Stimulated activated memory B cell treated with anti-CD40 and anti-IgM and Interleukin-4, amounts not matched to agents 10 μg/mL and 1 μg/mL and 100 μg/mL, for 72 hours (primary cell): ENCODE results near the gene CALR3.
"Not testable (repeated sequence)": the region's sequence is repeated elsewhere in the genome, so short reads cannot be mapped to it uniquely, and the experiment has no call there.

Experiments used
- ATAC-seq: fragments of 150-1000 bp; cut with Tn5 transposase; 2 replicates; pipeline ENCODE4 v1.10.0; 2021
- H3K27ac Mint-ChIP-seq: one replicate; pipeline ENCODE4 v1.8.0; 2022; ENCODE audit warnings: mild to moderate bottlenecking, mixed read lengths
- H3K27me3 Mint-ChIP-seq: one replicate; pipeline ENCODE4 v1.8.0; 2022; ENCODE audit warnings: mixed read lengths
- H3K36me3 Mint-ChIP-seq: one replicate; pipeline ENCODE4 v1.8.0; 2022; ENCODE audit warnings: mixed read lengths
- H3K4me1 Mint-ChIP-seq: one replicate; pipeline ENCODE4 v1.8.0; 2022; ENCODE audit warnings: mixed read lengths
- H3K4me3 Mint-ChIP-seq: one replicate; pipeline ENCODE4 v1.8.0; 2022; ENCODE audit warnings: mild to moderate bottlenecking, moderate library complexity, mixed read lengths
- H3K9me3 Mint-ChIP-seq: one replicate; pipeline ENCODE4 v1.8.0; 2022; ENCODE audit warnings: mixed read lengths

Gene CALR3

GRCh38 chr19:16473875-16474392 is 22.0 kb downstream of the CALR3 start:
- Mint-ChIP-seq H3K27me3 (no peaks in the 10 kb centered on the region), H3K9me3 (no peaks in the 10 kb centered on the region), H3K4me1 (peaks cover 20% of the 10 kb centered on the region), H3K36me3 (peaks cover 5% of the 10 kb centered on the region), H3K27ac (no peak overlapping the region), H3K4me3 (no peak overlapping the region)
- ATAC-seq: no peak

GRCh38 chr19:16472992-16473391 is 23.0 kb downstream of the CALR3 start:
- peaks cover 7% of the 10 kb centered on the region for H3K36me3 Mint-ChIP-seq
- no peak for ATAC-seq
- peaks cover 29% of the 10 kb centered on the region for H3K4me1 Mint-ChIP-seq
- no peak overlapping the region for H3K27ac Mint-ChIP-seq
- no peaks in the 10 kb centered on the region for H3K27me3 Mint-ChIP-seq
- H3K4me3 Mint-ChIP-seq: no peak overlapping the region
- H3K9me3 Mint-ChIP-seq: no peaks in the 10 kb centered on the region

- Mint-ChIP-seq H3K4me3 (peak overlapping the region; percentile 89), H3K27ac (peak overlapping the region; percentile 61), H3K4me1 (peaks cover 34% of the 10 kb centered on the region)
- H3K27me3 Mint-ChIP-seq, H3K36me3 Mint-ChIP-seq, ATAC-seq, H3K9me3 Mint-ChIP-seq: not testable (repeated sequence)
Observed at GRCh38 chr19:16472559-16472899, 23.4 kb downstream of the CALR3 start.

- Mint-ChIP-seq H3K36me3 (peaks cover 15% of the 10 kb centered on the region), H3K4me3 (peak overlapping the region; percentile 86), H3K4me1 (peaks cover 46% of the 10 kb centered on the region), H3K9me3 (no peaks in the 10 kb centered on the region), H3K27me3 (no peaks in the 10 kb centered on the region), H3K27ac (peak overlapping the region; percentile 44)
- ATAC-seq: peak; percentile 54
Observed at GRCh38 chr19:16470911-16471811, 24.8 kb downstream of the CALR3 start.

GRCh38 chr19:16470541-16470910 is 25.4 kb downstream of the CALR3 start:
- Mint-ChIP-seq H3K27ac (peak overlapping the region; percentile 44), H3K4me1 (peaks cover 49% of the 10 kb centered on the region), H3K36me3 (peaks cover 16% of the 10 kb centered on the region), H3K9me3 (no peaks in the 10 kb centered on the region), H3K27me3 (no peaks in the 10 kb centered on the region), H3K4me3 (peak overlapping the region; percentile 86)
- no peak for ATAC-seq

- no peaks in the 10 kb centered on the region for H3K9me3 Mint-ChIP-seq
- peaks cover 26% of the 10 kb centered on the region for H3K36me3 Mint-ChIP-seq
- H3K27me3 Mint-ChIP-seq: no peaks in the 10 kb centered on the region
- peak overlapping the region; percentile 34 for H3K27ac Mint-ChIP-seq
- no peak overlapping the region for H3K4me3 Mint-ChIP-seq
- H3K4me1 Mint-ChIP-seq: peaks cover 78% of the 10 kb centered on the region
- ATAC-seq: no peak
Observed at GRCh38 chr19:16467581-16467980, 28.4 kb downstream of the CALR3 start.

GRCh38 chr19:16466802-16467427 is 29.1 kb downstream of the CALR3 start:
- not testable (repeated sequence) for H3K9me3 Mint-ChIP-seq, ATAC-seq, H3K27me3 Mint-ChIP-seq, H3K4me3 Mint-ChIP-seq
- peak overlapping the region; percentile 34 for H3K27ac Mint-ChIP-seq
- peaks cover 26% of the 10 kb centered on the region for H3K36me3 Mint-ChIP-seq
- H3K4me1 Mint-ChIP-seq: peaks cover 84% of the 10 kb centered on the region

- Mint-ChIP-seq H3K27ac (no peak overlapping the region), H3K4me1 (peaks cover 86% of the 10 kb centered on the region)
Observed at GRCh38 chr19:16465239-16465638, 30.7 kb downstream of the CALR3 start.

GRCh38 chr19:16463991-16464575 is 31.9 kb downstream of the CALR3 start:
- peaks cover 23% of the 10 kb centered on the region for H3K36me3 Mint-ChIP-seq
- H3K4me1 Mint-ChIP-seq: peaks cover 83% of the 10 kb centered on the region
- ATAC-seq: no peak
- H3K4me3 Mint-ChIP-seq: no peak overlapping the region
- peak overlapping the region; percentile 79 for H3K27ac Mint-ChIP-seq
- no peaks in the 10 kb centered on the region for H3K9me3 Mint-ChIP-seq
- H3K27me3 Mint-ChIP-seq: no peaks in the 10 kb centered on the region

More at GRCh38 chr19:16465239-16465638, 30.7 kb downstream of the CALR3 start:
- peaks cover 26% of the 10 kb centered on the region for H3K36me3 Mint-ChIP-seq
- H3K4me3 Mint-ChIP-seq: no peak overlapping the region
- H3K27me3 Mint-ChIP-seq: no peaks in the 10 kb centered on the region
- no peak for ATAC-seq
- H3K9me3 Mint-ChIP-seq: no peaks in the 10 kb centered on the region

GRCh38 chr19:16463341-16463990 is 32.5 kb downstream of the CALR3 start:
- H3K27ac Mint-ChIP-seq: peak overlapping the region; percentile 79
- H3K27me3 Mint-ChIP-seq: no peaks in the 10 kb centered on the region
- H3K4me3 Mint-ChIP-seq: no peak overlapping the region
- no peaks in the 10 kb centered on the region for H3K9me3 Mint-ChIP-seq
- H3K4me1 Mint-ChIP-seq: peaks cover 83% of the 10 kb centered on the region
- peaks cover 20% of the 10 kb centered on the region for H3K36me3 Mint-ChIP-seq
- ATAC-seq: no peak

GRCh38 chr19:16462757-16463250 is 33.2 kb downstream of the CALR3 start:
- Mint-ChIP-seq H3K27ac (peak overlapping the region; percentile 79), H3K4me3 (no peak overlapping the region), H3K4me1 (peaks cover 83% of the 10 kb centered on the region), H3K36me3 (peaks cover 20% of the 10 kb centered on the region), H3K9me3 (no peaks in the 10 kb centered on the region), H3K27me3 (no peaks in the 10 kb centered on the region)
- no peak for ATAC-seq

- Mint-ChIP-seq H3K4me1 (peaks cover 85% of the 10 kb centered on the region), H3K27me3 (no peaks in the 10 kb centered on the region), H3K4me3 (no peak overlapping the region), H3K9me3 (no peaks in the 10 kb centered on the region), H3K36me3 (peaks cover 15% of the 10 kb centered on the region), H3K27ac (peak overlapping the region; percentile 79)
- no peak for ATAC-seq
Observed at GRCh38 chr19:16461630-16462051, 34.3 kb downstream of the CALR3 start.

- Mint-ChIP-seq H3K27me3 (no peaks in the 10 kb centered on the region), H3K27ac (no peak overlapping the region)
Observed at GRCh38 chr19:16460454-16460853, 35.5 kb downstream of the CALR3 start.

GRCh38 chr19:16459680-16460079 is 36.3 kb downstream of the CALR3 start:
- Mint-ChIP-seq H3K36me3 (peaks cover 17% of the 10 kb centered on the region), H3K27ac (no peak overlapping the region), H3K4me3 (no peak overlapping the region), H3K9me3 (no peaks in the 10 kb centered on the region), H3K27me3 (no peaks in the 10 kb centered on the region), H3K4me1 (peaks cover 83% of the 10 kb centered on the region)
- no peak for ATAC-seq

More at GRCh38 chr19:16460454-16460853, 35.5 kb downstream of the CALR3 start:
- Mint-ChIP-seq H3K36me3 (peaks cover 16% of the 10 kb centered on the region), H3K4me1 (peaks cover 89% of the 10 kb centered on the region), H3K4me3 (no peak overlapping the region), H3K9me3 (no peaks in the 10 kb centered on the region)
- no peak for ATAC-seq
